NB4 (cell line): ENCODE results near the gene CGB3.

Experiments used
- DNase-seq: peaks from one replicate; pipeline ENCODE4 v3.0.0; 2010; ENCODE audit warnings: low read depth
- H3K4me3 ChIP-seq: one replicate; pipeline ENCODE4 v1.5.1; 2011; ENCODE audit warnings: mild to moderate bottlenecking, low read depth, low read length, moderate library complexity
- CTCF ChIP-seq: IDR thresholded peaks from one replicate; pipeline ENCODE4 v1.5.1; 2012; ENCODE audit warnings: low read depth, low read length
- MAX ChIP-seq: IDR thresholded peaks from 2 replicates; pipeline ENCODE4 v1.6.1; 2011; ENCODE audit warnings: low read depth, low read length
- MYC ChIP-seq: IDR thresholded peaks from 2 replicates; pipeline ENCODE4 v1.6.1; 2011; ENCODE audit warnings: low read depth, low read length
- POLR2A ChIP-seq: IDR thresholded peaks from 2 replicates; pipeline ENCODE4 v1.6.1; 2011; ENCODE audit warnings: mild to moderate bottlenecking; ENCODE audit not compliant: insufficient read length; ENCODE audit errors: extremely low read depth

Gene CGB3

DNA sequence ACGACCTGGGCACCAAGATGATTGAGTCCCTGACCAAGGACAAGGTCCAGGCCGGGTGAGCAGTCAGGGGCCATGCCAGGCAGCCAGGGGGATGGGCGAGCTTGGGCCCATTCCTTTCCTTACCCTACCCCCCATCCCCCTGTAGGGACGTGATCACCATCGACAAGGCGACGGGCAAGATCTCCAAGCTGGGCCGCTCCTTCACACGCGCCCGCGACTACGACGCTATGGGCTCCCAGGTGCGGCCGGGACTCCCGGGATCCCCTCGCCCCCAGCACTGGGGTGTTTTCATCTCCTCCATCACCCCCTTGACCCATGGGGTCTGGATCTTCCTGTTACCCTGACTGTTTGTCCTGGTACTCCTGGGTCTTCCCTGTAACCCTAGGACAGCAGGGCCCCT, 14.3 kb downstream of the CGB3 start:
- no peak for DNase-seq
- no peak for TF ChIP-seq MYC
- no peak for TF ChIP-seq CTCF
- TF ChIP-seq MAX: no peak
- no peak for TF ChIP-seq POLR2A

GRCh38 chr19:49006905-49007304, 17.2 kb downstream of the CGB3 start:
- TF ChIP-seq MAX: no peak
- no peak for DNase-seq
- H3K4me3 ChIP-seq: no peak overlapping the region

More for the DNA sequence above, 14.3 kb downstream of the CGB3 start:
- no peak overlapping the region for H3K4me3 ChIP-seq

DNA sequence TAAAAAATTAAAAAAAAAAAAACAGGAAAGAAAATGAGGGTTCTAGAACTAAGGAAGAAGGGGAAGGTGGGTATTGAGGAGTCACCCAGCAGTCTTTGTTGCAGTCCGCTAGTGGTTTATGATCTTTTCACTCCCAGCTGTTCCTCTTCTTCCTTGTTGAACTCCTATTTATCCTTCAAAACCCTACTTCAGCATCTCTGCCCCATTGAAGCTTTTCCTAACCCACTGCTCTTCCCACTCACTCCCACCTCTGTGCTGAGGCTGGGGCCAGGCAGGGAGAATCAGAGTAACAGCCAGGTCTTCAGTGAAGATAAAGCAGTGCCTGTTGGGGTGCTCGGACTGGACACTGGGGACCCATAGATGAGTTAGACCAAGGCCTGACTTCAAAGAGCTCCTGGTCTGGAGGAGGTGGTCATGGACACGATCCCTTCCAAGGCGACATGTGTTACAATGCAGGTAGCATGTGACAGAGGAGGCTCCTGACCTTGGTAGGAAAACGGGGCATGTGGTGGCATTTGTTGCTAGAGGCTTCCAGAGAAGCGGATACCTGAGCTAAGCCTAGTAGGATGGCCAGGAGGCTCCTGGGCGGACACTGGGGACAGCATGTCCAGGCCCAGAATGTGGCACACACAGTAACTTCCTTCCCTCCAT, 19.0 kb downstream of the CGB3 start:
- H3K4me3 ChIP-seq: no peak overlapping the region

DNA sequence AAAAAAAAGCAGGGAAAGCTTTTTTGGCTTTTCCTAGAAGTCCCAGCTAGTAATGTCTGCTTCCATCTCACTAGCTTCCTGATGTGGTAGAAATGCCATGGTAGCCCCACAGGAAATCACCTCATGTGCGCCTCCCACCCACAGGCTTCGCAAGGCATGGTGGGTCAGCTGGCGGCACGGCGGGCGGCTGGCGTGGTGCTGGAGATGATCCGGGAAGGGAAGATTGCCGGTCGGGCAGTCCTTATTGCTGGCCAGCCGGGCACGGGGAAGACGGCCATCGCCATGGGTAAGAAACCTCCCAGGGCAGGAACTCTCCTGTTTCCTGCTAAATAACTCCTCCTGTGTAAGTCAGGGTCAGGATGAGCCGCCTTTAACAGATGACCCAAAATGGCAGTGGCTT, 20.0 kb downstream of the CGB3 start:
- H3K4me3 ChIP-seq: no peak overlapping the region
- TF ChIP-seq POLR2A (no peak), MAX (no peak), MYC (no peak)
- DNase-seq: no peak

More for the DNA sequence above, 19.0 kb downstream of the CGB3 start:
- DNase-seq: no peak
- TF ChIP-seq MYC (no peak), CTCF (no peak), POLR2A (no peak), MAX (no peak)

DNA sequence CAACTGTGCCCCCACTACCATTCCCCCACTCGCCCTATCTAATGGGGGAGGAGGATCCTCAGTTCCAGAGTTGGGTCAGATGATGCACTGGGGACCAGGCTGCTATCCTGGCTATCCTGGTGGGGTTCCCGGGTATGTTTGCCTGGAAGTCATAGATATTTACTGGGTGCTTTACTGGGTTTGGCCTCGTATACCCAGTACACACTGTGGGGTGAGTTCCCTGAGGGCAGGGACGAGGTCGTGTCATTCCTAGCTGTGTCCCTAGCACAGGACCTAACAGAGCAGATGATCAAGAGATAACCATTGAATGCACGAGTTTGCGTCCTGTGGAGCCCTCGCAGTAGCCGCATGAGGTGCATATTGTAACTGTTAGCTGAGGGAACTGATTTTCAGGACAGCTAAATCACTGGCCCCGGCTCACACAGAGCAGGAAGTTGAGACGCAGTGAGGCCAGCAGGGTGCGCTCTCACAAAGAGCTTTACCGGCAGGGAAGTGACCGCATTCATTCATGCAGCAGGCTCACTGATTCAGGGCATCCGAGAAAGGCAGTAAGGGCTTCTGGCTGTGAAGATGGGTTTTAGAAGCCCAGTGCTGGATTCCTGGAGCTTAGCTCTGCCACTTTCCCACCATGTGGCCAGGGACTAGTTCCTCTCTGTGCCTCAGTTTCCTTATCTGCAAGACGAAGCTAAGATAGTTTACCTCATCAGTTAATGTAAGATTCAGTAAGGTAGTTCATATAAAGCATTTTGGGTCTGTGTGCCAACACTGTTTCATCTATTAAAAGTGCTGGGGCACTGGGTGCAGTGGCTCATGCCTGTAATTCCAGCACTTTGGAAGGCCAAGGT, 24.4 kb downstream of the CGB3 start:
- H3K4me3 ChIP-seq: no peak overlapping the region
- peak; percentile 67 for DNase-seq
- peak; percentile 62 for TF ChIP-seq CTCF
- no peak for TF ChIP-seq MAX

DNA sequence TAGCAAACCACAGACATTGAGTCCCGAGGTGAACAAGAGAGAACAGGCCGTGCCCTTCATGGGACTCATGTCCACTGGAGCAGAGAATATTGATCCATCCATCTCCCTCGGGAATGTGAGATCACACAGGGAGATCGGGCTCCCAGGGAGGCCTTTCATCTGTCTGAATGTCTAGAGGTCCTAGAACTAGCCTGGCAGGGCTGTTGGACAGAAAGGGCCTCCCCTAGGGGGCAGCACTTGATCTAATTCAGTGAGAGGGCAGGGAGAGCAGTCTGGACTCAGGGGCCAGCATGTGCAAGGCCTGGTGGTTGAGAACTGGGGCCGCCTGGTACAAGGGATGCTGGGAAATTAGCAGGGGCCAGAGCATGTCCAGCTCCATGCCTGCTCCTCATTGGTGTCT, 26.2 kb downstream of the CGB3 start:
- peak; percentile 73 for DNase-seq
- no peak overlapping the region for H3K4me3 ChIP-seq
- TF ChIP-seq MYC (no peak), CTCF (peak; percentile 67), POLR2A (no peak), MAX (no peak)
